Duodenal mucosa (tissue), 2 donors: ENCODE data around the gene DPP8.

Experiments used
- H3K27ac ChIP-seq: one replicate; pipeline ENCODE4 v1.7.0; 2013; ENCODE audit warnings: low read depth, low read length
- H3K27me3 ChIP-seq, 2 donors: one replicate each; pipeline ENCODE4 v1.7.0; 2013; ENCODE audit warnings: low read length in 2 of 2, control low read depth in 1 of 2; ENCODE audit not compliant: insufficient read depth in 2 of 2, control insufficient read depth in 1 of 2
- H3K36me3 ChIP-seq, 2 donors: one replicate each; pipeline ENCODE4 v1.7.0; 2013; ENCODE audit warnings: low read length in 2 of 2, control low read depth in 1 of 2; ENCODE audit not compliant: insufficient read depth in 2 of 2, control insufficient read depth in 1 of 2
- H3K4me1 ChIP-seq, 2 donors: one replicate each; pipeline ENCODE4 v1.7.0; 2013; ENCODE audit warnings: low read length in 2 of 2, control low read depth in 1 of 2; ENCODE audit not compliant: insufficient read depth in 2 of 2, control insufficient read depth in 1 of 2
- H3K4me3 ChIP-seq, 2 donors: one replicate each; pipeline ENCODE4 v1.7.0; 2013; ENCODE audit warnings: low read length in 2 of 2, low read depth in 1 of 2
- H3K9ac ChIP-seq, 2 donors: one replicate each; pipeline ENCODE4 v1.7.0; 2013; ENCODE audit warnings: low read length in 2 of 2, low read depth in 1 of 2
- H3K9me3 ChIP-seq, 2 donors: one replicate each; pipeline ENCODE4 v1.7.0; 2013; ENCODE audit warnings: low read length in 2 of 2, control low read depth in 1 of 2; ENCODE audit not compliant: control insufficient read depth in 1 of 2

The DPP8 gene

DNA sequence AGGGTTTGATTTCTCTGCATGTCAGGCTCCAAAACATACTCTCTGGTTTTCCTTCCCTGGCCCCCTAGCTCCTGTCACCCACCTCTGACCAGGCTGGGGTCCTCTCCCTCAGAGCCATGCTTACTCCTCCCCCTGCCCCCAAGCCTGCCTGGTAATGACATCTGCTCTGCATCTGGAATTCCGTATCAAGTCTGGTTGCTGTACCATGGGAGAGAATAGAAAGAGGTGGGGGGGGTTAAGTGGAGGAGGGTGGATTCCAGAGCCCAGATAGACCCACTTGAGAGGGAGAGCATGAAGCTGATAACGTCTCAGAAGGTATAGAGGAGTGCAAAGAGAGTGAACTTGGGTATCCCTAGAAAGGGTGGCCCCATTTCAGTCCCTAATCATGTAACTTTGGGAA lies 98.9 kb downstream of the DPP8 start:
- Histone ChIP-seq H3K4me1 (peaks cover 16% of the 10 kb centered on the region in 2 donors), H3K9me3 (no peaks in the 10 kb centered on the region), H3K9ac (no peak overlapping the region), H3K4me3 (no peak overlapping the region), H3K36me3 (no peaks in the 10 kb centered on the region), H3K27ac (no peak overlapping the region), H3K27me3 (peaks cover 38 to 39% of the 10 kb centered on the region in 2 donors)

- Histone ChIP-seq H3K36me3 (no peaks in the 10 kb centered on the region), H3K27ac (no peak overlapping the region), H3K27me3 (peaks cover 27 to 29% of the 10 kb centered on the region in 2 donors), H3K9me3 (no peaks in the 10 kb centered on the region), H3K4me1 (peaks cover 9 to 11% of the 10 kb centered on the region in 2 donors), H3K4me3 (no peak overlapping the region), H3K9ac (no peak overlapping the region)
These were observed 100.6 kb downstream of the DPP8 start for GRCh38 chr15:65416845-65417416.

DNA sequence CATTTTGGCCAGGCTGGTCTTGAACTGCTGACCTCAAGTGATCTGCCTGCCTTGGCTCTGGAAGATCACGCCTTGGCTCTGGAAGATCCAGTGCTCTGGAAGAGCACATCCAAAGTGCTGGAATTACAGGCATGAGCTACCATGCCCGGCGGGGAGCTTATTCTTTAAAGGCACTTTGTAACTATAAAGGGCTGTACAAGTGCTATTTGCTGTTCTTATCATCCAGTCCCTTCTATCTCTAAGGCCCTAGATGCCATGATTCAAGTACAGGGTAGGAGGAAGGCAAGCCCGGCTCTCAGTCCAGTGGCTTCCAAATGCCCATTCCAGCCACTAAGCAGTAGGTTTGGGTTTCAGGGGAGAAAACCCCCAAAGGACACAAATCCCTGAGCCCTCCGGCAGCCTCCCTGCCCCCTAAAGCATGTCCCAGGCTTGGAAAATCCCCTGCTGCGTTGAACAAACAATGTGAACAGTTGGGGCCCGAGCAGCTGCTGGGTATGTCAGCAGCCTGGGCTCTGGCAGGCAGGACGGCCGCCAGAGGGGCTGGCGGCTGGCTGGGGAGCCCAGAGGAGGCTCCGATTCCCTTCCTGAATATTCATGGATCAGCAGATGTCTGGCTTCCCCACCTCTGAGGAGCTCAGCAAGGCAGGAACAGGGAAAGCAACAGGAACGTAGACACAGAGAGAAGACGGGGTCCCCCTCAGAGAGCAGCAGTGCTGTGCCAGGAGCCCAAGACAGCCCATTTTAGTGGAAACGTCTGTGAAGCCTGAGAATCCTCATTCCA lies 102.5 kb downstream of the DPP8 start:
- H3K4me3 ChIP-seq: no peak overlapping the region
- peaks cover 10 to 11% of the 10 kb centered on the region in 2 donors for H3K27me3 ChIP-seq
- H3K36me3 ChIP-seq: no peaks in the 10 kb centered on the region
- H3K9ac ChIP-seq: no peak overlapping the region
- H3K4me1 ChIP-seq: no peaks in the 10 kb centered on the region
- H3K27ac ChIP-seq: no peak overlapping the region
- H3K9me3 ChIP-seq: no peaks in the 10 kb centered on the region

DNA sequence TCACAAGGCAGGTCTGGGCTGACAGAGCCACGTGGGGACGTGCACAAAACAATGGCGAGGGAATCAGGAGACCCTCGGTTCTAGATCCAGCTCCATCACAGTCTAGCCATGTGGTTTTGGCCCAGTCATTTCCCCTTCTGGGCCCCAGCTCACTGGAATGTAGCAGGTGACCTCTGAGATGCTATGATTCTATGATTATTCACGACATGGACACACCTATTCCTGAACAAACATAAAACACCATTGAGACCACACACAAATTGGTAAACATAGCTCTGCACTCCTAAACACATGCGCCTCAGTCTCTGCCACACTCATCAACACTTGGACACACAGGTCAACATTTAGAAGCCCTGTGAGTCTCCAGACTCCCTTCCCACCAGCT lies 103.7 kb downstream of the DPP8 start:
- Histone ChIP-seq H3K4me1 (no peaks in the 10 kb centered on the region), H3K9ac (no peak overlapping the region), H3K9me3 (no peaks in the 10 kb centered on the region), H3K27me3 (peaks cover 8 to 10% of the 10 kb centered on the region in 2 donors), H3K4me3 (no peak overlapping the region), H3K36me3 (no peaks in the 10 kb centered on the region), H3K27ac (no peak overlapping the region)

DNA sequence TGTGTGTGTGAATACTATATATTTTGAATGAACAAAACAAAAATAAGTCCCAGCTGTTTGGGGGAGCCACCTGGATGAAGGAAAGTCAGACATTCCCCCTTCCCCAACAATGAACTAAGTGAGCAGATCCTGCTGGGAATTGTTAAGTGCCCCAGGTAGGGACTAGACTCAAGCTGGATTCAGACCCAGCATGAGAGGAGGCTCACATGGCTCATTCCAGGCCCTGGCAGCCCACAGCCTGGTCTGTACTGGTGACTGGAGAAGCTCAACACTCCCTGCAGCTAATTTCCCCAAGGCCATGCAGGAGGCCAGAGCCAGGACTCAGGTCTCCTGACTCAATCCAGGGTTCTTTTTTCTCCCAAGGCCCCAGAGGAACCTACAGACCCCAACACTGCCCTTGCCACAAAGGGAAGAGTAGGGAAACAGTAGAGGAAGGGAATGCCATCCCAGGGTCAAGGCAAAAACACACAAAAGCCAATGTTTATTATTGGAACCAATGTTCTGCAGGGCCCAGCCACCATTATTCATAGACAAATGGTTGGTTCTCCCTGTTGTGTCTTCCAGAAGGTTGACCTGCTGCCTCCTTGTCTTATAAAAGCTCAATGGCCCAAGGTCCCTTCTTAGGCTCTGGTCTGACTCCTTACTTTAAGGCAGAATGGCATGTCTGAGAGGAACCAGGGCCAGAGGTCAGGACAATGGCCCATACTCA lies 104.3 kb downstream of the DPP8 start:
- Histone ChIP-seq H3K9me3 (no peaks in the 10 kb centered on the region), H3K9ac (no peak overlapping the region), H3K36me3 (no peaks in the 10 kb centered on the region), H3K4me1 (no peaks in the 10 kb centered on the region), H3K27ac (no peak overlapping the region), H3K4me3 (no peak overlapping the region), H3K27me3 (peaks cover 4 to 5% of the 10 kb centered on the region in 2 donors)

DNA sequence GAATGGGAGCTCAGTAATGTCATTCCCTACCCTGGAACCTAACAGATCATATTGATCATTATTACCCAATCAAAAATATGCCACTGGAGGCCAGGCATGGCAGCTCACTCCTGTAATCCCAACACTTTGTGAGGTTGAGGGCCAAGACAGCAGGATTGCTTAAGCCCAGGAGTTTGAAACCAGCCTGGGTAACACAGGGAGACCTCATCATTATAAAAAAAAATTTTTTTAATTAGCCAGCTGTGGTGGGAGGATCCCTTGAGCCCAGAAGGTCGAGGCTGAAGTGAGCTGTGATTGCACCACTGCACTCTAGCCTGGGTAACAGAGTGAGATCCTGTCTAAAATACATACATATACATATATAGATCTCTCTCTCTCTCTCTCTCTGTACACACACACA lies 104.9 kb downstream of the DPP8 start:
- H3K9ac ChIP-seq: no peak overlapping the region
- H3K4me3 ChIP-seq: no peak overlapping the region
- H3K27ac ChIP-seq: no peak overlapping the region
- H3K36me3 ChIP-seq: no peaks in the 10 kb centered on the region
- H3K4me1 ChIP-seq: no peaks in the 10 kb centered on the region
- H3K9me3 ChIP-seq: no peaks in the 10 kb centered on the region
- H3K27me3 ChIP-seq: peaks cover 0 to 4% of the 10 kb centered on the region in 2 donors

DNA sequence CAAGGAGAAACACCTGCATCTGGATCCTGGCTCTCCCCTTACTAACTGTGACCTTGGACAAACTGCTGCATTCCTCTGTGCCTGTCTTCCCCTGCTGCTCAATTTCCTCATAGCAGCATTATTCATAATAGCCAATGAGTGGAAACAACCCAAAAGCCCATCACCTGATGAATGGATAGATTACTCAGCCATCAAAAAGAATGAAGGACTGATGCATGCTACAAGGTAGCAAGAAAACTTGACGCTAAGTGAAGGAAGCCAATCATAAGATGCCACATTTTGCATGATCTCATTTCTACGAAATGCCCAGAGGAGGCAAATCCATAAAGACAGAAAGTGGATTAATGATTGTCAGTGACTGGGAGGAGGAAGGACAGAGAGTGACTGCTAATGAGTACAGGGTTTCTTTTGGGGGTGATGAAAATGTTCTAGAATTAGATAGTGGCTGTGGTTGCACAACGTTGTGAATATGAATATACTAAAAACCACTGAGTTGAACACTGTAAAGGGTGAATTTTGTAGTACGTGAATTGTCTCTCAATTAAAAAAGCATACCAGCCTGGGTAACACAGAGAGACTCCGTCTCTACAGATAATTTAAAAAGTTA lies 105.9 kb downstream of the DPP8 start:
- peaks cover 0 to 4% of the 10 kb centered on the region in 2 donors for H3K27me3 ChIP-seq
- no peaks in the 10 kb centered on the region for H3K9me3 ChIP-seq
- no peaks in the 10 kb centered on the region for H3K4me1 ChIP-seq
- H3K4me3 ChIP-seq: no peak overlapping the region
- no peak overlapping the region for H3K27ac ChIP-seq
- no peaks in the 10 kb centered on the region for H3K36me3 ChIP-seq
- H3K9ac ChIP-seq: no peak overlapping the region

DNA sequence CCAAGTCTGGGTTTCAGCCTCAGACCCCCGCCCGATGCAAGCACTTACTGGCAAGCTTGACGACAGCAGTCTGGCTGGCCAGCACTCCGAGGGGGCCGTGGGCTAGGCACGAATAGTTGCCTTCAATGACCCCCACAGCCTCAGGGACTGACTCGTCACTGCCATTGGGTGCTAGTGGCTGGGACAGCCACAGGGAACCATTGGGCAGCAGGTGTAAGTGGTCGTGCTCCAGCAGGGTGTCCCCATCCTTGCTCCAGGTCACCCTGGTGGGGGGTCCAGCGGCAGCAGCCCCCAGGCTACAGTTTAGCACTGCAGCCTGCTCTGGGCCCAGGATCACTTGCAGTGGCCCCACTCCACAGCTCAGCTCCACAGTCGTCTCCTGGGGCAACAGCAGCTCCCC lies 106.5 kb downstream of the DPP8 start:
- Histone ChIP-seq H3K36me3 (no peaks in the 10 kb centered on the region), H3K4me3 (no peak overlapping the region), H3K9ac (no peak overlapping the region), H3K4me1 (no peaks in the 10 kb centered on the region), H3K27me3 (peaks cover 0 to 4% of the 10 kb centered on the region in 2 donors), H3K27ac (no peak overlapping the region), H3K9me3 (no peaks in the 10 kb centered on the region)

- H3K9ac ChIP-seq: no peak overlapping the region
- H3K27ac ChIP-seq: no peak overlapping the region
- H3K4me1 ChIP-seq: no peaks in the 10 kb centered on the region
- H3K36me3 ChIP-seq: no peaks in the 10 kb centered on the region
- peaks cover 0 to 4% of the 10 kb centered on the region in 2 donors for H3K27me3 ChIP-seq
- H3K4me3 ChIP-seq: no peak overlapping the region
- H3K9me3 ChIP-seq: no peaks in the 10 kb centered on the region
These were observed 107.5 kb downstream of the DPP8 start for GRCh38 chr15:65410036-65410435.
